Panc1 (cell line): Measurements from ENCODE around the gene NGEF. TPM values are rescaled to one million over a fixed set of nuclear protein-coding genes. Genes with fewer than 3 reads are reported as not detected.

ENCODE experiments used
- ATAC-seq: fragments of 200-7000 bp; cut with Tn5 transposase; 2 replicates; pipeline ENCODE4 v1.9.1; 2020; ENCODE audit warnings: mild to moderate bottlenecking, moderate library complexity
- BruUV-seq: library from RNA; stranded (reverse); fragments of 400-500 nt; replicated peaks from 2 replicates; lab custom pipeline; 2021; lab: Mats Ljungman, UMichigan
- CTCF ChIA-PET: fragments of 300-600 bp; sonication (Branson Sonifier 250); formaldehyde crosslinking; loops from one replicate; lab custom pipeline; 2022; ENCODE audit warnings: antibody characterized with exemption; lab: Charles Lee
- POLR2A ChIA-PET: fragments of 300-600 bp; sonication (Branson Sonifier 250); formaldehyde crosslinking; loops from one replicate; lab custom pipeline; 2022; ENCODE audit warnings: antibody characterized with exemption; lab: Charles Lee
- DNase-seq: peaks from one replicate; pipeline ENCODE4 v3.0.0-alpha.2; 2010; ENCODE audit warnings: low read depth, low spot score
- H3K27ac ChIP-seq: 2 replicates; pipeline ENCODE4 v1.5.1; 2011; ENCODE audit warnings: mild to moderate bottlenecking, low read length, inconsistent platforms
- H3K27me3 ChIP-seq: fragments of 200-500 bp; sonication (Bioruptor generic); 2 replicates; pipeline ENCODE4 v1.6.0; 2014; ENCODE audit warnings: low read length, inconsistent platforms; ENCODE audit not compliant: control insufficient read depth, insufficient read depth
- H3K36me3 ChIP-seq: fragments of 200-500 bp; sonication (Bioruptor generic); 2 replicates; pipeline ENCODE4 v1.5.1; 2014; ENCODE audit warnings: inconsistent platforms, mild to moderate bottlenecking, low read length, moderate library complexity; ENCODE audit not compliant: control insufficient read depth, insufficient read depth
- H3K4me1 ChIP-seq: 2 replicates; pipeline ENCODE4 v1.5.1; 2011; ENCODE audit warnings: inconsistent platforms, mild to moderate bottlenecking, low read length, moderate library complexity; ENCODE audit not compliant: control insufficient read depth, insufficient read depth
- H3K4me3 ChIP-seq, 2 experiments: 2 replicates each; pipeline ENCODE4 v1.5.1; 2011 to 2012; ENCODE audit warnings: low read depth in 2 of 2, low read length in 2 of 2, mild to moderate bottlenecking in 2 of 2, inconsistent platforms in 1 of 2, moderate library complexity in 1 of 2
- H3K9me3 ChIP-seq: fragments of 200-500 bp; sonication (Bioruptor generic); 2 replicates; pipeline ENCODE4 v1.5.1; 2014; ENCODE audit warnings: low read depth, mild to moderate bottlenecking, inconsistent platforms, low read length, moderate library complexity; ENCODE audit not compliant: control insufficient read depth, insufficient read depth
- CTCF ChIP-seq: fragments of 450-650 bp; IDR thresholded peaks from 2 replicates; pipeline ENCODE4 v1.5.1; 2017; ENCODE audit warnings: mild to moderate bottlenecking
- POLR2AphosphoS5 ChIP-seq: IDR thresholded peaks from 2 replicates; pipeline ENCODE4 v1.6.1; 2012; ENCODE audit warnings: mild to moderate bottlenecking, low read depth, low read length, moderate library complexity
- REST ChIP-seq, 2 experiments: IDR thresholded peaks; 2 replicates each; pipeline ENCODE4 v1.6.1; 2011 to 2012; ENCODE audit warnings: low read depth in 2 of 2, control low read depth in 1 of 2, low read length in 1 of 2, mild to moderate bottlenecking in 1 of 2, moderate library complexity in 1 of 2; ENCODE audit not compliant: insufficient read depth in 1 of 2
- SIN3A ChIP-seq: IDR thresholded peaks from 2 replicates; pipeline ENCODE4 v1.6.1; 2012; ENCODE audit warnings: low read depth, mild to moderate bottlenecking, low read length, moderate library complexity, borderline replicate concordance; ENCODE audit not compliant: insufficient read depth
- TCF7L2 ChIP-seq: IDR thresholded peaks from 2 replicates; pipeline ENCODE4 v1.6.1; 2011; ENCODE audit warnings: mild to moderate bottlenecking, low read depth, low read length, inconsistent platforms
- in situ Hi-C: cut with HindIII; loops from 2 replicates; pipeline ENCODE4 v1.10.0; 2016; ENCODE audit warnings: low sequenced_read_pairs, low pct_unique_long_range_greater_than_20kb
- intact Hi-C: fragments of 100-400 bp; cut with micrococcal nuclease; formaldehyde crosslinking; loops from one replicate; pipeline ENCODE4 v1.10.0; 2022; ENCODE audit not compliant: unreplicated experiment
- total RNA-seq: library from RNA; stranded (reverse); gene quantifications from one replicate; pipeline ENCODE4 v1.2.1, GENCODE V29; 2021; ENCODE audit not compliant: unreplicated experiment

The NGEF gene
- total RNA-seq, 1 experiment from 2014 or later, result 17.8 TPM

- H3K27me3 ChIP-seq, result no peaks in the 10 kb centered on the region
- ChIA-PET CTCF (interaction anchor here (0.6 kb wide), 1 partner anchor 137 kb away, joined by 4 read pairs; no protein-coding TSS in a partner anchor), POLR2A (interaction anchor here (0.6 to 0.8 kb wide), 2 partner anchors 25 to 62 kb away, joined by 3 to 10 read pairs; no protein-coding TSS in a partner anchor)
- no peak for TF ChIP-seq REST (IDR thresholded peaks at IDR 0.05; ENCODE audit: insufficient read depth in 1 of 2, low read depth in 2 of 2, low read length in 1 of 2)
- no peak for TF ChIP-seq CTCF
- no peak for TF ChIP-seq SIN3A
- TF ChIP-seq TCF7L2, result no peak
- no peak for TF ChIP-seq POLR2AphosphoS5
- peaks cover 5% of the 10 kb centered on the region; the same call in 1 of the 2 replicates for H3K4me1 ChIP-seq
- no peaks in the 10 kb centered on the region for H3K9me3 ChIP-seq
- ATAC-seq (peak; percentile 74), DNase-seq (no peak)
- no peak overlapping the region for H3K27ac ChIP-seq
- no TSS peak for BruUV-seq
- peak overlapping the region; percentile 46 to 61 for H3K4me3 ChIP-seq
- in situ Hi-C loops (no loop called here), intact Hi-C loops (no loop called here)
- no peaks in the 10 kb centered on the region for H3K36me3 ChIP-seq
Observed at GRCh38 chr2:232927793-232928550, 85.1 kb downstream of the NGEF start.

- POLR2A ChIA-PET, result interaction anchor here (0.7 to 0.8 kb wide), 2 partner anchors 11 to 61 kb away, joined by 3 to 4 read pairs; no protein-coding TSS in a partner anchor
Observed at GRCh38 chr2:232927032-232927792, 85.8 kb downstream of the NGEF start.

More at GRCh38 chr2:232927032-232927792, 85.8 kb downstream of the NGEF start:
- Histone ChIP-seq H3K9me3 (no peaks in the 10 kb centered on the region), H3K4me1 (peaks cover 5% of the 10 kb centered on the region; the same call in 1 of the 2 replicates), H3K4me3 (peak overlapping the region; percentile 46 to 61), H3K27me3 (no peaks in the 10 kb centered on the region), H3K27ac (no peak overlapping the region), H3K36me3 (no peaks in the 10 kb centered on the region)
- DNase-seq (no peak), ATAC-seq (peak; percentile 62)
- intact Hi-C loops, result no loop called here
- in situ Hi-C loops, result no loop called here
- no peak for TF ChIP-seq SIN3A
- no peak for TF ChIP-seq CTCF
- CTCF ChIA-PET, result interaction anchor here (0.6 kb wide), 1 partner anchor 138 kb away, joined by 4 read pairs; no protein-coding TSS in a partner anchor
- no TSS peak for BruUV-seq
